PFSK-1 (cell line): ENCODE results near the gene KDM2A.

Experiments used
- POLR2AphosphoS5 ChIP-seq: IDR thresholded peaks from 2 replicates; pipeline ENCODE4 v1.6.1; 2012; ENCODE audit warnings: low read depth, mild to moderate bottlenecking, control low read depth, low read length, moderate library complexity
- TAF1 ChIP-seq: IDR thresholded peaks from 2 replicates; pipeline ENCODE4 v1.6.1; 2012; ENCODE audit warnings: low read length, control low read depth, borderline replicate concordance; ENCODE audit not compliant: insufficient read depth

- TF ChIP-seq POLR2AphosphoS5, result no peak
- TF ChIP-seq TAF1, result no peak
Observed at GRCh38 chr11:67282876-67283371, 163.9 kb downstream of the KDM2A start.
